Measurements from ENCODE around the gene AMOTL1.
"Not testable (repeated sequence)": the region's sequence is repeated elsewhere in the genome, so short reads cannot be mapped to it uniquely, and the experiment has no call there.

- not testable (repeated sequence) for TF ChIP-seq CTCF, POLR2A (IDR thresholded peaks at IDR 0.05)
Observed at GRCh38 chr11:94853288-94853687, 85.1 kb downstream of the AMOTL1 start.
